Neutrophil (primary cell): Measurements from ENCODE around the gene LDLRAD3.

ENCODE experiments used
- H3K27ac ChIP-seq: fragments of 200-600 bp; sonication (generic); 2 replicates; pipeline ENCODE4 v1.5.1; 2016; ENCODE audit warnings: mild to moderate bottlenecking, moderate library complexity
- H3K27me3 ChIP-seq: fragments of 200-600 bp; sonication (generic); 2 replicates; pipeline ENCODE4 v1.6.0; 2016; ENCODE audit warnings: mild to moderate bottlenecking
- H3K36me3 ChIP-seq: fragments of 200-600 bp; sonication (generic); 2 replicates; pipeline ENCODE4 v1.5.1; 2017
- H3K4me1 ChIP-seq, 2 experiments: fragments of 200-600 bp in 1 of 2; sonication (generic) in 1 of 2; 1 replicate in 1 of 2; 2 replicates in 1 of 2; pipeline versions ENCODE4 v1.5.1 to v1.6.1; 2013 to 2016; ENCODE audit warnings: low read depth in 1 of 2, low read length in 1 of 2, mild to moderate bottlenecking in 1 of 2, moderate library complexity in 1 of 2; ENCODE audit not compliant: control insufficient read depth in 1 of 2, insufficient read depth in 1 of 2
- H3K4me3 ChIP-seq, 2 experiments: fragments of 200-600 bp in 1 of 2; sonication (generic) in 1 of 2; 1 replicate in 1 of 2; 2 replicates in 1 of 2; pipeline ENCODE4 v1.5.1; 2013 to 2016; ENCODE audit warnings: low read depth in 1 of 2, low read length in 1 of 2, mild to moderate bottlenecking in 1 of 2, moderate library complexity in 1 of 2
- H3K9me3 ChIP-seq: fragments of 200-600 bp; sonication (generic); 2 replicates; pipeline ENCODE4 v1.5.1; 2016
- TF ChIP-seq, protein P1 (sequence below): fragments of 200-600 bp; sonication (generic); IDR thresholded peaks from 2 replicates; pipeline ENCODE4 v1.5.1; 2016; ENCODE audit warnings: antibody characterized with exemption

LDLRAD3 gene

GRCh38 chr11:36110668-36111410 lies 167.0 kb downstream of the LDLRAD3 start:
- H3K27ac ChIP-seq: no peak overlapping the region
- TF ChIP-seq, protein P1, sequence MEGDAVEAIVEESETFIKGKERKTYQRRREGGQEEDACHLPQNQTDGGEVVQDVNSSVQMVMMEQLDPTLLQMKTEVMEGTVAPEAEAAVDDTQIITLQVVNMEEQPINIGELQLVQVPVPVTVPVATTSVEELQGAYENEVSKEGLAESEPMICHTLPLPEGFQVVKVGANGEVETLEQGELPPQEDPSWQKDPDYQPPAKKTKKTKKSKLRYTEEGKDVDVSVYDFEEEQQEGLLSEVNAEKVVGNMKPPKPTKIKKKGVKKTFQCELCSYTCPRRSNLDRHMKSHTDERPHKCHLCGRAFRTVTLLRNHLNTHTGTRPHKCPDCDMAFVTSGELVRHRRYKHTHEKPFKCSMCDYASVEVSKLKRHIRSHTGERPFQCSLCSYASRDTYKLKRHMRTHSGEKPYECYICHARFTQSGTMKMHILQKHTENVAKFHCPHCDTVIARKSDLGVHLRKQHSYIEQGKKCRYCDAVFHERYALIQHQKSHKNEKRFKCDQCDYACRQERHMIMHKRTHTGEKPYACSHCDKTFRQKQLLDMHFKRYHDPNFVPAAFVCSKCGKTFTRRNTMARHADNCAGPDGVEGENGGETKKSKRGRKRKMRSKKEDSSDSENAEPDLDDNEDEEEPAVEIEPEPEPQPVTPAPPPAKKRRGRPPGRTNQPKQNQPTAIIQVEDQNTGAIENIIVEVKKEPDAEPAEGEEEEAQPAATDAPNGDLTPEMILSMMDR: no peak
- H3K36me3 ChIP-seq: no peaks in the 10 kb centered on the region
- peaks cover 7% of the 10 kb centered on the region for H3K27me3 ChIP-seq
- H3K4me1 ChIP-seq: no peaks in the 10 kb centered on the region
- H3K4me3 ChIP-seq: no peak overlapping the region
- no peaks in the 10 kb centered on the region for H3K9me3 ChIP-seq

DNA sequence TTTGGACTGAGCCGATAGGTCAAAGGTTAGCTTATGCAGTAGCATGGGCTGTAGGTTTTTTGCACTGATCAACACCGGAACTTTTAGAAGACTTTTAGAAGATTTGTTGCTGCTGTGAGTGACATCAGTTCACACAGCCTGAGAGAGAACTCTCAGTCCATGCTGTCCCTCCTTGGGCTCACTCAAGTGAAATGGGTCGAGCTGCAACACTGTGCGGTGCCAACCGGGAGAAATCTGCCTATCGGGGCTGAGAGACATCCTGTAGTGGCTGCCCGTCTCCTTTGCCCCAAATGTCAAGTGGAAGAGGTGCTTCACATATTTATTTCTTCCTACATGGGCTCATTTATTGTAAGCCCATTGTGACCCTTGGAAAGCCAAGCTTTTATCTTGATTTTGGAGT lies 170.2 kb downstream of the LDLRAD3 start:
- Histone ChIP-seq H3K4me1 (no peaks in the 10 kb centered on the region), H3K27ac (no peak overlapping the region), H3K4me3 (no peak overlapping the region), H3K36me3 (no peaks in the 10 kb centered on the region), H3K9me3 (no peaks in the 10 kb centered on the region), H3K27me3 (peaks cover 7% of the 10 kb centered on the region)
- TF ChIP-seq, protein P1: no peak

DNA sequence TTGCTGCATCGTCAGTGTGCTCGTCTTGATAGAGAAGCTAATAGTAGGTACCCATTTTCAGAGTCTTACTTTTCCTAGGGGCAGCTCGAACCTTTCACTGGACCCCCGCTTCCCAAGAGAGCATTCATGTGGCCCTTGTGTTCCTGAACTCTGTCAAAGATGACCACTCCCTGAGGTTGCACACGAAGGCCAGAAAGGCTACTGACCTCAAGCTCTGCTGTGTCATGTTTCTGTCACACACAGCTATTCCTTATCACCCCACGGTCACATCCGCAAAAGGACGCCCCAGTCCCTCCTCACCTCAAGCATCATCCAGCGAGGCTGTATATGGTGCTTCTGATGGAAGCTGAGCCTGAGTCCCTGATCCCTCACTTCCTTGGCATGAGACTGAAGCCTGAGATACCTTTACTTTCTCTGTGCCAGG lies 171.5 kb downstream of the LDLRAD3 start:
- Histone ChIP-seq H3K4me1 (no peaks in the 10 kb centered on the region), H3K27ac (no peak overlapping the region), H3K27me3 (peaks cover 4% of the 10 kb centered on the region), H3K36me3 (no peaks in the 10 kb centered on the region), H3K9me3 (no peaks in the 10 kb centered on the region), H3K4me3 (no peak overlapping the region)
- TF ChIP-seq, protein P1: no peak

GRCh38 chr11:36116161-36116560 lies 172.3 kb downstream of the LDLRAD3 start:
- H3K27me3 ChIP-seq: no peaks in the 10 kb centered on the region
- no peak overlapping the region for H3K4me3 ChIP-seq
- H3K27ac ChIP-seq: no peak overlapping the region
- TF ChIP-seq, protein P1: no peak
- no peaks in the 10 kb centered on the region for H3K36me3 ChIP-seq
- no peaks in the 10 kb centered on the region for H3K4me1 ChIP-seq
- H3K9me3 ChIP-seq: no peaks in the 10 kb centered on the region

DNA sequence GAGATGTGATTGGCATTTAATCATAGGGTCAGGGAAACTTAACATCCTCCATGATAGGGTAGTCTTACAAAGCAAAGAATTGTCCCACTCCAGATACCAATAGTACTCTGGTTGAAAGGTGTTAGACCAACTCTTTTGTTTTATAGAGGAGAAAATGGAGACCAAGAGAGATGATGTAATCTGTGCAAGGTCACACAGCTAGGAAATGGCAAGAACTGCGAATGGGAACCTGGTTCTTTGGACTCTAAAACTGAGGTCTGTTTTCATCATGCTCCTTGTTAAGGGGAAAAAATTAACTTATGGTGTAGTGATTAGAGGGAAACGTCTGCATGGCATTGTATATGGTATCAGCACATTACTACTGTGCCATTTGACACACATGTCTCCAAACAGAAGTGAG lies 174.2 kb downstream of the LDLRAD3 start:
- H3K9me3 ChIP-seq: no peaks in the 10 kb centered on the region
- no peaks in the 10 kb centered on the region for H3K36me3 ChIP-seq
- H3K4me1 ChIP-seq: no peaks in the 10 kb centered on the region
- TF ChIP-seq, protein P1: no peak
- H3K27me3 ChIP-seq: no peaks in the 10 kb centered on the region
- H3K4me3 ChIP-seq: no peak overlapping the region
- H3K27ac ChIP-seq: no peak overlapping the region
